C4-2B (cell line): ENCODE data around the gene PTPN23.

Experiments
- ZFX ChIP-seq: fragments of 450-650 bp; IDR thresholded peaks from 2 replicates; pipeline ENCODE4 v1.6.1; 2017
- TF ChIP-seq, protein P1 (sequence below): fragments of 450-650 bp; conservative IDR thresholded peaks from 2 replicates; pipeline ENCODE4 v1.5.1; 2017; ENCODE audit warnings: mild to moderate bottlenecking

- TF ChIP-seq, protein P1, sequence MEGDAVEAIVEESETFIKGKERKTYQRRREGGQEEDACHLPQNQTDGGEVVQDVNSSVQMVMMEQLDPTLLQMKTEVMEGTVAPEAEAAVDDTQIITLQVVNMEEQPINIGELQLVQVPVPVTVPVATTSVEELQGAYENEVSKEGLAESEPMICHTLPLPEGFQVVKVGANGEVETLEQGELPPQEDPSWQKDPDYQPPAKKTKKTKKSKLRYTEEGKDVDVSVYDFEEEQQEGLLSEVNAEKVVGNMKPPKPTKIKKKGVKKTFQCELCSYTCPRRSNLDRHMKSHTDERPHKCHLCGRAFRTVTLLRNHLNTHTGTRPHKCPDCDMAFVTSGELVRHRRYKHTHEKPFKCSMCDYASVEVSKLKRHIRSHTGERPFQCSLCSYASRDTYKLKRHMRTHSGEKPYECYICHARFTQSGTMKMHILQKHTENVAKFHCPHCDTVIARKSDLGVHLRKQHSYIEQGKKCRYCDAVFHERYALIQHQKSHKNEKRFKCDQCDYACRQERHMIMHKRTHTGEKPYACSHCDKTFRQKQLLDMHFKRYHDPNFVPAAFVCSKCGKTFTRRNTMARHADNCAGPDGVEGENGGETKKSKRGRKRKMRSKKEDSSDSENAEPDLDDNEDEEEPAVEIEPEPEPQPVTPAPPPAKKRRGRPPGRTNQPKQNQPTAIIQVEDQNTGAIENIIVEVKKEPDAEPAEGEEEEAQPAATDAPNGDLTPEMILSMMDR = no peak
- TF ChIP-seq ZFX = no peak
These were observed 33.5 kb upstream of the PTPN23 start for GRCh38 chr3:47347217-47347801.
